ENCODE data around the gene WDR37. TPM values are rescaled to one million over a fixed set of nuclear protein-coding genes. Genes with fewer than 3 reads are reported as not detected.

Gene WDR37
- total and polyA plus RNA-seq, 9 of the 15 experiments (the other 6 are each of a cell fraction or from before 2014, with no cell fraction given) = 2.3 to 11.6 (median 6.7) TPM

- TF ChIP-seq NCOA2 (IDR thresholded peaks at IDR 0.05; ENCODE audit: partially characterized antibody in 2 of 2) = no peak
- no peak for TF ChIP-seq ZNF318 (IDR thresholded peaks at IDR 0.05; ENCODE audit: borderline replicate concordance in 1 of 2, low read depth in 1 of 2)
- no peak for TF ChIP-seq ZNF507 (tag; conservative IDR thresholded peaks at IDR 0.05)
- TF ChIP-seq ZNF512 (tag; IDR thresholded peaks at IDR 0.05) = no peak
- no peak for TF ChIP-seq BDP1 (IDR thresholded peaks at IDR 0.05; ENCODE audit: insufficient read depth, insufficient read length)
- no peak for TF ChIP-seq SRSF1 (IDR thresholded peaks at IDR 0.05; ENCODE audit: low read depth, low read length)
- no peak for TF ChIP-seq CSDE1 (IDR thresholded peaks at IDR 0.05)
- no peak for TF ChIP-seq ARID3B (CRISPR knock-in tag; IDR thresholded peaks at IDR 0.05; ENCODE audit: borderline replicate concordance)
- no peak for TF ChIP-seq POLR3A (IDR thresholded peaks at IDR 0.05; ENCODE audit: borderline replicate concordance, extremely low read depth, insufficient read depth, insufficient read length)
- TF ChIP-seq ZC3H8 (IDR thresholded peaks at IDR 0.05) = no peak
- no peak for TF ChIP-seq TSHZ1 (CRISPR knock-in tag; IDR thresholded peaks at IDR 0.05)
Observed at GRCh38 chr10:1056326-1057105, at the start of gene WDR37 (continued).

Measured in K562 (cell line).